Calu3 (cell line): ENCODE data around the gene AZGP1. TPM values are rescaled to one million over a fixed set of nuclear protein-coding genes. Genes with fewer than 3 reads are reported as not detected.
A peak's percentile ranks its signal among the peaks of the same experiment; 100 is the strongest.
"Not testable (repeated sequence)": the region's sequence is repeated elsewhere in the genome, so short reads cannot be mapped to it uniquely, and the experiment has no call there.

ENCODE experiments used
- BruUV-seq: library from RNA; stranded (reverse); fragments of 400-500 nt; replicated peaks from 2 replicates; lab custom pipeline; 2021; lab: Mats Ljungman, UMichigan
- CTCF ChIA-PET: fragments of 300-600 bp; sonication (Branson Sonifier 250); formaldehyde crosslinking; loops from one replicate; lab custom pipeline; 2022; ENCODE audit warnings: antibody characterized with exemption; lab: Charles Lee
- DNase-seq: peaks from one replicate; pipeline ENCODE4 v3.0.0; 2022
- H3K27ac Mint-ChIP-seq: one replicate; pipeline ENCODE4 v1.8.0; 2022; ENCODE audit warnings: mixed read lengths; ENCODE audit not compliant: unreplicated experiment
- H3K27me3 Mint-ChIP-seq: one replicate; pipeline ENCODE4 v1.8.0; 2022; ENCODE audit warnings: mixed read lengths; ENCODE audit not compliant: unreplicated experiment
- H3K36me3 Mint-ChIP-seq: one replicate; pipeline ENCODE4 v1.8.0; 2022; ENCODE audit warnings: mild to moderate bottlenecking, moderate library complexity, mixed read lengths; ENCODE audit not compliant: insufficient read depth, unreplicated experiment
- H3K4me1 Mint-ChIP-seq: one replicate; pipeline ENCODE4 v1.8.0; 2022; ENCODE audit warnings: mild to moderate bottlenecking, low read depth, mixed read lengths; ENCODE audit not compliant: unreplicated experiment
- H3K4me3 Mint-ChIP-seq: one replicate; pipeline ENCODE4 v1.8.0; 2022; ENCODE audit warnings: mild to moderate bottlenecking, low read depth, moderate library complexity, mixed read lengths; ENCODE audit not compliant: unreplicated experiment
- H3K9me3 Mint-ChIP-seq: one replicate; pipeline ENCODE4 v1.8.0; 2022; ENCODE audit warnings: low read depth, mixed read lengths; ENCODE audit not compliant: unreplicated experiment
- CTCF ChIP-seq: fragments of 200-600 bp; IDR thresholded peaks from one replicate; pipeline ENCODE4 v1.8.0; 2022; ENCODE audit warnings: antibody characterized with exemption; ENCODE audit not compliant: unreplicated experiment
- intact Hi-C: fragments of 100-400 bp; cut with micrococcal nuclease; formaldehyde crosslinking; loops from one replicate; pipeline ENCODE4 v1.10.0; 2022; ENCODE audit not compliant: unreplicated experiment
- total RNA-seq: library from RNA; stranded (reverse); gene quantifications from 2 replicates; pipeline ENCODE4 v1.2.3, GENCODE V29; 2022

The AZGP1 gene
- total RNA-seq, 1 experiment from 2014 or later = 25.6 TPM

- Mint-ChIP-seq H3K27me3 (no peaks in the 10 kb centered on the region), H3K27ac (peak overlapping the region; percentile 76), H3K4me1 (peaks cover 9% of the 10 kb centered on the region), H3K36me3 (peaks cover 33% of the 10 kb centered on the region), H3K4me3 (peak overlapping the region; percentile 82), H3K9me3 (no peaks in the 10 kb centered on the region)
- intact Hi-C loops = no loop called here
- no peak for DNase-seq
- CTCF ChIA-PET = interaction anchor here (0.7 kb wide), 1 partner anchor 548 kb away, joined by 3 read pairs; no protein-coding TSS in a partner anchor
- no peak for TF ChIP-seq CTCF
- BruUV-seq = TSS peak; percentile 69
These were observed 40.5 kb upstream of the AZGP1 start for GRCh38 chr7:100016215-100016901.

- peak within 1 kb of the TSS; percentile 82 for H3K4me3 Mint-ChIP-seq
- H3K4me1 Mint-ChIP-seq = peaks cover 9% of the 10 kb centered on the region
- H3K27ac Mint-ChIP-seq = peak within 1 kb of the TSS; percentile 76
- peaks cover 33% of the 10 kb centered on the region for H3K36me3 Mint-ChIP-seq
- H3K9me3 Mint-ChIP-seq = no peaks in the 10 kb centered on the region
- peak; percentile 76 for DNase-seq
- intact Hi-C loops = no loop called here
- no TSS peak for BruUV-seq
- CTCF ChIA-PET = interaction anchor here (0.6 to 2.1 kb wide), 2 partner anchors 21 to 46 kb away, joined by 4 to 5 read pairs; no protein-coding TSS in a partner anchor
- no peak for TF ChIP-seq CTCF
- H3K27me3 Mint-ChIP-seq = no peaks in the 10 kb centered on the region
These were observed 39.7 kb upstream of the AZGP1 start, which contains the start of gene ZKSCAN1 for GRCh38 chr7:100015232-100016214. Gene ZKSCAN1 (plus strand): TSS chr7:100015596. CDS start chr7:100023507, 7,911 bp downstream.

- TF ChIP-seq CTCF = no peak
- intact Hi-C loops = no loop called here
- Mint-ChIP-seq H3K9me3 (no peaks in the 10 kb centered on the region), H3K4me1 (peaks cover 6% of the 10 kb centered on the region), H3K27me3 (no peaks in the 10 kb centered on the region), H3K36me3 (peaks cover 26% of the 10 kb centered on the region), H3K4me3 (no peak overlapping the region), H3K27ac (no peak overlapping the region)
- CTCF ChIA-PET = no interaction called here
- no TSS peak for BruUV-seq
- DNase-seq = no peak
These were observed 37.5 kb upstream of the AZGP1 start for GRCh38 chr7:100013328-100013676.

- Mint-ChIP-seq H3K36me3 (peaks cover 26% of the 10 kb centered on the region), H3K27ac (peak overlapping the region; percentile 67)
- CTCF ChIA-PET = interaction anchor here (0.5 to 1.2 kb wide), 2 partner anchors 11 to 31 kb away, joined by 3 read pairs; no protein-coding TSS in a partner anchor
- peak; percentile 54 for DNase-seq
- H3K9me3 Mint-ChIP-seq, H3K27me3 Mint-ChIP-seq, BruUV-seq, intact Hi-C loops, H3K4me3 Mint-ChIP-seq, H3K4me1 Mint-ChIP-seq: not testable (repeated sequence)
These were observed 36.8 kb upstream of the AZGP1 start for GRCh38 chr7:100012385-100013327.
